Midbrain (tissue), 1 donor: ENCODE data around the gene OR13C8.

Experiments
- DNase-seq: peaks from one replicate; lab custom pipeline; 2025; lab: John Stamatoyannopoulos, UW

The OR13C8 gene

DNA sequence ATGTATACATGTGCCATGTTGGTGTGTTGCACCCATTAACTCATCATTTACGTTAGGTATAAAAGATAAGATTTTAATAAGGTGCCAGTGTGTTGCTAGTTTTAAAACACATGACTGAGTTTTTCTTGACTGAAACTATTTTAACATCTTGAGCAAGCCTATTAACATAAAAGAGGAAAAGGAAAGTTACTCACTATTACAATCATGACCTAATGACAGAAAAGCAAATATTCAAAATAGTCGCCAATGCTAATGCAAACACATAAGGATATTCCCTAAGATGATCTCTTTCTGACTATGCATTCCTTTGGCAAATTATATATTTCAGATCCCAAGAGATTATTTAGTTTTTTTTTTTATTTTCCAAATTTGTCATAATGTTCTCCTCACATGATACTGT is 42.2 kb downstream of the OR13C8 start:
- no peak for DNase-seq

DNA sequence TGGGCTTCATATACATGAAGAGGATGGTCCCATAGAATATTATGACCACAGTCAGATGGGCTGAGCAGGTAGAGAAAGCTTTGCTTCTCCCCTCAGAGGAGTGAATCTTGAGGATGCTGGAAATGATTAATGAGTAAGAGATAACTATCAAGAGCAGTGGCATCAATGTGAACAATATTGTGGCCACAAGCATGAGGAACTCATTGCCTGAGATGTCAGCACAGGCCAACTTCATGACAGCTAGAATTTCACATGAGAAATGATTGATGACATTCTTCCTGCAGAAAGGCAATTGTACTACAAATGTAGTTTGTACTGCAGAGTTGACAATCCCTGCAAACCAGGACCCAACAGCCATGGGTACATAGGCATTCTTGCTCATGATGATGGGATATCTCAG is 48.5 kb downstream of the OR13C8 start:
- no peak for DNase-seq

DNA sequence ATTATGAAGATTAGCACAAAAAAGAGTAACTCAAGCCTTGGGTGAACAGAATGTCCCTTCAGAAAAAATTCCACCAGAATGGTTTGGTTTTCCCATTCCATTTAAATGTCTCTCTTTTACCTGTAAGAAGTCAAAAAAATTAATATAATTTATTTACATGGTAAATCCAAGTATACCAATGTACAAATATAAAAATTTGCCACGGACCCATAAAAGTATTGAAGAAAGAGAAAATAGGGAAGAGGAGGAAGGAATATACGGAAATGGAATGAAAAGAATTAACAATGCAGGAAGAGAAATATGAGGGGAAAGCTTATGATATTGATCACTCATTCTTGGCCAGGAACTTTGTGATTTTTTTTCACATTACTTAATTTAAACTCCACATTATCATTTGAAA is 49.1 kb downstream of the OR13C8 start, which contains the start of gene OR13C9:
Gene OR13C9 (minus strand): TSS at position 101 of the 400 bp plus-strand sequence. CDS start 0 bp downstream, at position 101.
- DNase-seq, result no peak
